GM06990 (cell line): ENCODE measurements around the gene KRT37.

ENCODE experiments used
- DNase-seq: peaks from one replicate; pipeline ENCODE4 v3.0.0-alpha.2; 2011; ENCODE audit not compliant: insufficient read length; ENCODE audit errors: extremely low read depth
- H3K27me3 ChIP-seq: replicated peaks from 2 replicates; pipeline ENCODE4 v1.6.0; 2011; ENCODE audit warnings: low read length; ENCODE audit not compliant: control insufficient read depth, insufficient read depth
- H3K36me3 ChIP-seq: 2 replicates; pipeline ENCODE4 v1.5.1; 2011; ENCODE audit warnings: low read length; ENCODE audit not compliant: control insufficient read depth, insufficient read depth
- H3K4me3 ChIP-seq: replicated peaks from 2 replicates; pipeline ENCODE4 v1.5.1; 2011; ENCODE audit warnings: low read depth, mild to moderate bottlenecking, control low read depth, low read length
- TF ChIP-seq, protein P1 (sequence below): IDR thresholded peaks from 2 replicates; pipeline ENCODE4 v1.5.1; 2011; ENCODE audit warnings: low read length, control low read depth, mild to moderate bottlenecking, inconsistent platforms; ENCODE audit not compliant: insufficient read depth, poor library complexity, severe bottlenecking

KRT37 gene

DNA sequence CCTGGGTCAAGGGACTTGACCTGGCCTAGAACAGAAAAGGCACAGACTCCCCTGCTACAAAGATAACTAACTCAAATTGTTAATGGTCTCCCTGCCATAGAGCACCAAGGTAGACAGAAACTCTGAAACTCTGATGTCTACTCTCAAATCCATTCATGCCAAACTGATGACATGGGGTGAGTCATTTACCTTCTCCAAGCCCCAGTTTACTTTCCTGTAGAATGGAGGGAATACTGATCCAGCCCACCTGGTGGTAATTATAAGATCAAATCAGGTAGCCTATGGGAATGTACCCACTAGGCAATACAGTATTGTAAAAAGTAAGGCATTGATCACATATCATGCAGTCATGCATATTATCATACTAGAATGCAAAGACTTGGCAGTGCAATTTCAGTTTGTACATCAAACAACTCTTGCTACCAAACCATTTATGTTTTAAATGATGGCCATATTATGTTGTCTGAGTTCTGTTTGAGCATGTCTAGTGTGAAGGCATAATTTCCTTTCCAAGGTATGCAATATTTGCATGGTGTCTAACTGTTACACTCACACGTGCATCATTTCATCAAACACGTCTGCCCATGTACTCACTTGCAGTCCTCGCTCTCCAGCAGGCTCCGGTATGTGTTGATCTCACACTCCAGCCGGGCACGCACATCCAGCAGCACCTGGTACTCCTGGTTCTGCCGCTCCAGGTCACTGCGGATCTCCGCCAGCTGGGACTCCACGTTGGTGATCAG is 30.0 kb downstream of the KRT37 start:
- no peak for DNase-seq
- TF ChIP-seq, protein P1, sequence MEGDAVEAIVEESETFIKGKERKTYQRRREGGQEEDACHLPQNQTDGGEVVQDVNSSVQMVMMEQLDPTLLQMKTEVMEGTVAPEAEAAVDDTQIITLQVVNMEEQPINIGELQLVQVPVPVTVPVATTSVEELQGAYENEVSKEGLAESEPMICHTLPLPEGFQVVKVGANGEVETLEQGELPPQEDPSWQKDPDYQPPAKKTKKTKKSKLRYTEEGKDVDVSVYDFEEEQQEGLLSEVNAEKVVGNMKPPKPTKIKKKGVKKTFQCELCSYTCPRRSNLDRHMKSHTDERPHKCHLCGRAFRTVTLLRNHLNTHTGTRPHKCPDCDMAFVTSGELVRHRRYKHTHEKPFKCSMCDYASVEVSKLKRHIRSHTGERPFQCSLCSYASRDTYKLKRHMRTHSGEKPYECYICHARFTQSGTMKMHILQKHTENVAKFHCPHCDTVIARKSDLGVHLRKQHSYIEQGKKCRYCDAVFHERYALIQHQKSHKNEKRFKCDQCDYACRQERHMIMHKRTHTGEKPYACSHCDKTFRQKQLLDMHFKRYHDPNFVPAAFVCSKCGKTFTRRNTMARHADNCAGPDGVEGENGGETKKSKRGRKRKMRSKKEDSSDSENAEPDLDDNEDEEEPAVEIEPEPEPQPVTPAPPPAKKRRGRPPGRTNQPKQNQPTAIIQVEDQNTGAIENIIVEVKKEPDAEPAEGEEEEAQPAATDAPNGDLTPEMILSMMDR: no peak
- no peak overlapping the region for H3K4me3 ChIP-seq
- H3K27me3 ChIP-seq: no peaks in the 10 kb centered on the region
- no peaks in the 10 kb centered on the region for H3K36me3 ChIP-seq

DNA sequence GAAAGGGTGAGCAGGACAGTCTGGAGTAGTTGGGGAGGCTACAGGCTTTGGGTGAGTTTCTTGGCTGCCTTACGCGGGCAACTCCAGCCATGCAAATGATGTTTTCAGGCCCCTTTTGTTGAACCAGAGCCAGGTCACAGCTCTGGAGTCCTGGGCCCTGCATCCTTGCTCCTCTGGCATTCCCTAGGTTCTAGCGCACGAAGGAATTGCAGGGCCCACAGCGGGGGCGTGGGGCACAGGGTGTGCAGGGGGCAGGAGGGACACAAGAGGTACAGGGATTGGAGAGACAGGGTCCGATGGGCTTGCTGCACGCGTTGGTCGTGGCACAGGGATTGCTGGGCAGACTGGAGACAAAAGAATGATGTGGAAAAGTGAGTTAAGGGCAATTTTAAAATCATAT is 30.6 kb downstream of the KRT37 start:
- Histone ChIP-seq H3K36me3 (no peaks in the 10 kb centered on the region), H3K4me3 (no peak overlapping the region), H3K27me3 (no peaks in the 10 kb centered on the region)
- no peak for DNase-seq
- TF ChIP-seq, protein P1: no peak

GRCh38 chr17:41393294-41393693 is 31.1 kb downstream of the KRT37 start:
- H3K36me3 ChIP-seq: no peaks in the 10 kb centered on the region
- H3K4me3 ChIP-seq: no peak overlapping the region
- H3K27me3 ChIP-seq: no peaks in the 10 kb centered on the region
- TF ChIP-seq, protein P1: no peak
- no peak for DNase-seq

DNA sequence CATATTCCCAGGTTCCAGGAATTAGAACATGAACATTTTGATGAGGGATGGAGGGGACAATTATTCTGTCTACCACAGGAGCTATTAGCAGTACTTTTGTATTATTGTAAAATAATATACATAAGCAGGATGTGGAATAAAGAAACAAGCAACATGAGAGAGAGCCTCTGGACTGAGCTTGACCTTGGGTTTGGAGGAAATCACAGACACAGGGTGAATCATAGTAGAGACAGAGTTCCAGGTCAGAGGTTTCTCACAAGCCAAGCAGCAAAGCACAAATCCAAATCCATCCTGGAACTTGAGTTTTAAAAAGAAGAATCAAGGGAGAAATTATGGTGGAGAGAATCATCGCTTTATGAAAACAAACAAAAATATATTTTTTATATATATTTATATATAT is 32.1 kb downstream of the KRT37 start:
- TF ChIP-seq, protein P1: no peak
- H3K27me3 ChIP-seq: no peaks in the 10 kb centered on the region
- no peak for DNase-seq

GRCh38 chr17:41391535-41391934 is 32.9 kb downstream of the KRT37 start:
- DNase-seq: no peak
- H3K27me3 ChIP-seq: no peaks in the 10 kb centered on the region
- no peak overlapping the region for H3K4me3 ChIP-seq
- TF ChIP-seq, protein P1: no peak
- no peaks in the 10 kb centered on the region for H3K36me3 ChIP-seq

More for the DNA sequence above, 32.1 kb downstream of the KRT37 start:
- no peaks in the 10 kb centered on the region for H3K36me3 ChIP-seq
- H3K4me3 ChIP-seq: no peak overlapping the region

GRCh38 chr17:41390411-41390938 is 33.9 kb downstream of the KRT37 start:
- Histone ChIP-seq H3K36me3 (no peaks in the 10 kb centered on the region), H3K4me3 (no peak overlapping the region), H3K27me3 (no peaks in the 10 kb centered on the region)
- TF ChIP-seq, protein P1: no peak
- DNase-seq: no peak
